ENCODE data around the gene ZNF850. TPM values are rescaled to one million over a fixed set of nuclear protein-coding genes. Genes with fewer than 3 reads are reported as not detected.
"Not testable (repeated sequence)": the region's sequence is repeated elsewhere in the genome, so short reads cannot be mapped to it uniquely, and the experiment has no call there.

ZNF850 gene
- total and polyA plus RNA-seq, 9 of the 15 experiments (the other 6 are each of a cell fraction or from before 2014, with no cell fraction given), result 1.2 to 13.0 (median 5.9) TPM

- TF ChIP-seq IRF9 (tag; IDR thresholded peaks at IDR 0.05) (no peak), CREM (IDR thresholded peaks at IDR 0.05; ENCODE audit: low read depth) (no peak), THRAP3 (IDR thresholded peaks at IDR 0.05; ENCODE audit: borderline replicate concordance) (no peak), ZFP30 (CRISPR knock-in tag; IDR thresholded peaks at IDR 0.05; ENCODE audit: borderline replicate concordance) (no peak), POLR3G (IDR thresholded peaks at IDR 0.05; ENCODE audit: extremely low read depth, insufficient read length, insufficient replicate concordance) (no peak), ILF3 (IDR thresholded peaks at IDR 0.05; ENCODE audit: borderline replicate concordance) (no peak), NCOA2 (IDR thresholded peaks at IDR 0.05; ENCODE audit: partially characterized antibody in 2 of 2) (no peak), ZNF764 (CRISPR knock-in tag; IDR thresholded peaks at IDR 0.05; ENCODE audit: low read depth) (no peak)
Measured at GRCh38 chr19:36796714-36796992, 24.0 kb upstream of the ZNF850 start (continued).

- DNase-seq (ENCODE audit: extremely low read depth in 1 of 4, low spot score in 3 of 4) (peak in 1 of 4 experiments; percentile 24), ATAC-seq (peak; percentile 57)
- intact Hi-C loops (cut with micrococcal nuclease); H3K9me3 ChIP-seq (replicated peaks; ENCODE audit: control insufficient read depth, insufficient read depth, low read depth, low read length); POLR2A ChIA-PET; H3K9ac ChIP-seq (ENCODE audit: insufficient read depth in 1 of 2, low read depth in 2 of 2, low read length in 2 of 2); H4K20me1 ChIP-seq (replicated peaks; ENCODE audit: control insufficient read depth, insufficient read depth, low read length); BruUV-seq (replicated peaks); in situ Hi-C loops (cut with MboI); H3K4me2 ChIP-seq (ENCODE audit: insufficient read depth, low read length); H3K4me3 ChIP-seq; H2AFZ ChIP-seq (ENCODE audit: low read depth, low read length); H3K9me1 ChIP-seq (ENCODE audit: control insufficient read depth, insufficient read depth, low read length); H3K4me1 ChIP-seq (replicated peaks in 1 of 2; ENCODE audit: control insufficient read depth in 2 of 2, insufficient read depth in 2 of 2, low read length in 2 of 2); CTCF ChIA-PET (ENCODE audit: low intra/inter-chr PET ratio); H3K36me3 ChIP-seq (ENCODE audit: control insufficient read depth, insufficient read depth, low read length); FAIRE-seq; H3K79me2 ChIP-seq (ENCODE audit: control insufficient read depth, insufficient read depth, low read length); H3K27ac ChIP-seq (ENCODE audit: extremely low read depth, low read depth, low read length); H3K27me3 ChIP-seq (ENCODE audit: control insufficient read depth in 2 of 2, insufficient read depth in 2 of 2, low read length in 2 of 2): not testable (repeated sequence)
- 14% methylated on average over 21 of the region's 34 CpGs for WGBS (ENCODE audit: insufficient coverage, low coverage, missing lambda C conversion rate)
- peak; percentile 39; the same call in 1 of the 2 replicates for TF ChIP-seq RFX1 (IDR thresholded peaks at IDR 0.05)
- peak in 1 of 2 experiments; percentile 31; a peak in 2 of 4 replicates for TF ChIP-seq RAD21 (CRISPR knock-in tag; conservative IDR thresholded peaks at IDR 0.05 in 1 of 2, IDR thresholded peaks at IDR 0.05 in 1 of 2)
- peak in 1 of 3 experiments; percentile 17; a peak in 1 of 6 replicates for TF ChIP-seq CTCF (IDR thresholded peaks at IDR 0.05 in 2 of 3, conservative IDR thresholded peaks at IDR 0.05 in 1 of 3; ENCODE audit: insufficient read depth in 2 of 3, low read depth in 1 of 3, low read length in 3 of 3)
Measured at GRCh38 chr19:36791420-36792141, 19.0 kb upstream of the ZNF850 start.

Data from K562 (cell line).